Brain microvascular endothelial cell (primary cell): Measurements from ENCODE around the gene PSMD5.

Experiments
- DNase-seq: peaks from one replicate; pipeline ENCODE4 v3.0.0-alpha.2; 2020
- H3K27ac ChIP-seq: fragments of 250-450 bp; sonication (Bioruptor Pico); 2 replicates; pipeline ENCODE4 v1.5.1; 2020; ENCODE audit warnings: mild to moderate bottlenecking, moderate library complexity
- H3K27me3 ChIP-seq: fragments of 250-450 bp; sonication (Bioruptor Pico); replicated peaks from 2 replicates; pipeline ENCODE4 v1.5.1; 2020; ENCODE audit warnings: mild to moderate bottlenecking
- H3K36me3 ChIP-seq: fragments of 250-450 bp; sonication (Bioruptor Pico); replicated peaks from 2 replicates; pipeline ENCODE4 v1.5.1; 2020; ENCODE audit warnings: mild to moderate bottlenecking
- H3K4me3 ChIP-seq: 2 replicates; pipeline ENCODE4 v1.5.1; 2011; ENCODE audit warnings: low read depth, mild to moderate bottlenecking, control low read depth, low read length, moderate library complexity
- in situ Hi-C: cut with HindIII; loops from 2 replicates; pipeline ENCODE4 v1.10.0; 2017; ENCODE audit warnings: low sequenced_read_pairs, low pct_ligation_motif_present
- TF ChIP-seq, protein P1 (sequence below): IDR thresholded peaks from 2 replicates; pipeline ENCODE4 v1.5.1; 2011; ENCODE audit warnings: low read depth, mild to moderate bottlenecking, moderate library complexity, low read length, control low read depth, inconsistent platforms; ENCODE audit errors: missing control alignments

PSMD5 gene

GRCh38 chr9:120852240-120853010 lies 9.7 kb upstream of the PSMD5 start:
- DNase-seq: no peak
- Histone ChIP-seq H3K27ac (no peak overlapping the region), H3K4me3 (no peak overlapping the region), H3K27me3 (no peaks in the 10 kb centered on the region), H3K36me3 (peaks cover 3% of the 10 kb centered on the region)
- in situ Hi-C loops: no loop called here
- TF ChIP-seq, protein P1, sequence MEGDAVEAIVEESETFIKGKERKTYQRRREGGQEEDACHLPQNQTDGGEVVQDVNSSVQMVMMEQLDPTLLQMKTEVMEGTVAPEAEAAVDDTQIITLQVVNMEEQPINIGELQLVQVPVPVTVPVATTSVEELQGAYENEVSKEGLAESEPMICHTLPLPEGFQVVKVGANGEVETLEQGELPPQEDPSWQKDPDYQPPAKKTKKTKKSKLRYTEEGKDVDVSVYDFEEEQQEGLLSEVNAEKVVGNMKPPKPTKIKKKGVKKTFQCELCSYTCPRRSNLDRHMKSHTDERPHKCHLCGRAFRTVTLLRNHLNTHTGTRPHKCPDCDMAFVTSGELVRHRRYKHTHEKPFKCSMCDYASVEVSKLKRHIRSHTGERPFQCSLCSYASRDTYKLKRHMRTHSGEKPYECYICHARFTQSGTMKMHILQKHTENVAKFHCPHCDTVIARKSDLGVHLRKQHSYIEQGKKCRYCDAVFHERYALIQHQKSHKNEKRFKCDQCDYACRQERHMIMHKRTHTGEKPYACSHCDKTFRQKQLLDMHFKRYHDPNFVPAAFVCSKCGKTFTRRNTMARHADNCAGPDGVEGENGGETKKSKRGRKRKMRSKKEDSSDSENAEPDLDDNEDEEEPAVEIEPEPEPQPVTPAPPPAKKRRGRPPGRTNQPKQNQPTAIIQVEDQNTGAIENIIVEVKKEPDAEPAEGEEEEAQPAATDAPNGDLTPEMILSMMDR: no peak

GRCh38 chr9:120851449-120851848 lies 8.7 kb upstream of the PSMD5 start:
- no peak overlapping the region for H3K27ac ChIP-seq
- H3K27me3 ChIP-seq: no peaks in the 10 kb centered on the region
- in situ Hi-C loops: no loop called here
- no peaks in the 10 kb centered on the region for H3K36me3 ChIP-seq
- H3K4me3 ChIP-seq: no peak overlapping the region
- DNase-seq: no peak
- TF ChIP-seq, protein P1: no peak

GRCh38 chr9:120850315-120850714 lies 7.6 kb upstream of the PSMD5 start:
- TF ChIP-seq, protein P1: no peak

GRCh38 chr9:120846906-120847305 lies 4.2 kb upstream of the PSMD5 start:
- Histone ChIP-seq H3K4me3 (no peak overlapping the region), H3K27ac (no peak overlapping the region), H3K27me3 (no peaks in the 10 kb centered on the region), H3K36me3 (no peaks in the 10 kb centered on the region)
- no peak for DNase-seq
- in situ Hi-C loops: no loop called here
- TF ChIP-seq, protein P1: no peak

More at GRCh38 chr9:120850315-120850714, 7.6 kb upstream of the PSMD5 start:
- in situ Hi-C loops: no loop called here
- Histone ChIP-seq H3K27me3 (no peaks in the 10 kb centered on the region), H3K36me3 (no peaks in the 10 kb centered on the region), H3K27ac (no peak overlapping the region), H3K4me3 (no peak overlapping the region)
- DNase-seq: no peak

- H3K4me3 ChIP-seq: no peak overlapping the region
Measured at GRCh38 chr9:120846251-120846889, 3.6 kb upstream of the PSMD5 start.

More at GRCh38 chr9:120846251-120846889, 3.6 kb upstream of the PSMD5 start:
- Histone ChIP-seq H3K36me3 (no peaks in the 10 kb centered on the region), H3K27ac (no peak overlapping the region), H3K27me3 (no peaks in the 10 kb centered on the region)
- in situ Hi-C loops: no loop called here
- TF ChIP-seq, protein P1: no peak
- no peak for DNase-seq
